HG02798 (cell line): Measurements from ENCODE around the gene TMEM215.

Experiments
- ATAC-seq: cut with Tn5 transposase; IDR thresholded peaks from one replicate; pipeline ENCODE4 v1.9.1; 2021; ENCODE audit warnings: mild to moderate bottlenecking; ENCODE audit not compliant: unreplicated experiment, poor library complexity

TMEM215 gene

GRCh38 chr9:32828861-32829260 is 45.5 kb downstream of the TMEM215 start:
- no peak for ATAC-seq

GRCh38 chr9:32832346-32832745 is 49.0 kb downstream of the TMEM215 start:
- ATAC-seq: no peak
